Left cardiac atrium (tissue), 4 donors: ENCODE measurements around the gene SDHA. TPM values are rescaled to one million over a fixed set of nuclear protein-coding genes. Genes with fewer than 3 reads are reported as not detected.
A peak's percentile ranks its signal among the peaks of the same experiment; 100 is the strongest.
"Not testable (repeated sequence)": the region's sequence is repeated elsewhere in the genome, so short reads cannot be mapped to it uniquely, and the experiment has no call there.

Experiments
- ATAC-seq, 2 donors: fragments of 200-7000 bp; cut with Tn5 transposase; one replicate each; pipeline ENCODE4 v1.9.1; 2020; ENCODE audit warnings: mild to moderate bottlenecking in 2 of 2, moderate library complexity in 2 of 2
- DNase-seq: peaks from one replicate; pipeline ENCODE4 v3.0.0-alpha.2; 2020
- intact Hi-C, 2 donors: fragments of 100-400 bp; cut with DNase I; formaldehyde crosslinking; loops; one replicate each; pipeline versions ENCODE4 v1.14.1 to v1.15.1; 2022 to 2023
- long read RNA-seq: library from polyadenylated mRNA; unstranded; transcript quantifications from one replicate; pipeline ENCODE4 v2.0.0, GENCODE V29; 2021
- total RNA-seq, 2 donors: library from RNA; stranded (reverse); fragmentation: NEBNext Ultra II Directional; extraction: Animal tissue kit (Norgen Biotek cat#: 25700); gene quantifications; one replicate each; pipeline ENCODE4 v1.2.1, GENCODE V29; 2021
- donor health status: DM: no; HTN: yes; CAD: no.
- donor health status: DM: no; HTN: yes; CAD: no; lungs with severe emphysema.
- donor health status: DM: yes; HTN: yes; CAD: no.
- donor health status: Dilated cardiomyopathy.

The SDHA gene
- total RNA-seq, result 100 to 1,000 TPM; 395 to 449 TPM
- long read RNA-seq, transcript SDHA-204 (13 exons, 2,067 nt), result minor isoform, 5 of 1,300 reads
- long read RNA-seq, transcript SDHA-201 (15 exons, 2,390 nt), result major isoform, 1,200 of 1,300 reads
- long read RNA-seq, partial matches to known transcripts, result 69 of 1,300 reads
- long read RNA-seq, other reads (novel, unspliced or antisense), result 25 of 1,300 reads

DNA sequence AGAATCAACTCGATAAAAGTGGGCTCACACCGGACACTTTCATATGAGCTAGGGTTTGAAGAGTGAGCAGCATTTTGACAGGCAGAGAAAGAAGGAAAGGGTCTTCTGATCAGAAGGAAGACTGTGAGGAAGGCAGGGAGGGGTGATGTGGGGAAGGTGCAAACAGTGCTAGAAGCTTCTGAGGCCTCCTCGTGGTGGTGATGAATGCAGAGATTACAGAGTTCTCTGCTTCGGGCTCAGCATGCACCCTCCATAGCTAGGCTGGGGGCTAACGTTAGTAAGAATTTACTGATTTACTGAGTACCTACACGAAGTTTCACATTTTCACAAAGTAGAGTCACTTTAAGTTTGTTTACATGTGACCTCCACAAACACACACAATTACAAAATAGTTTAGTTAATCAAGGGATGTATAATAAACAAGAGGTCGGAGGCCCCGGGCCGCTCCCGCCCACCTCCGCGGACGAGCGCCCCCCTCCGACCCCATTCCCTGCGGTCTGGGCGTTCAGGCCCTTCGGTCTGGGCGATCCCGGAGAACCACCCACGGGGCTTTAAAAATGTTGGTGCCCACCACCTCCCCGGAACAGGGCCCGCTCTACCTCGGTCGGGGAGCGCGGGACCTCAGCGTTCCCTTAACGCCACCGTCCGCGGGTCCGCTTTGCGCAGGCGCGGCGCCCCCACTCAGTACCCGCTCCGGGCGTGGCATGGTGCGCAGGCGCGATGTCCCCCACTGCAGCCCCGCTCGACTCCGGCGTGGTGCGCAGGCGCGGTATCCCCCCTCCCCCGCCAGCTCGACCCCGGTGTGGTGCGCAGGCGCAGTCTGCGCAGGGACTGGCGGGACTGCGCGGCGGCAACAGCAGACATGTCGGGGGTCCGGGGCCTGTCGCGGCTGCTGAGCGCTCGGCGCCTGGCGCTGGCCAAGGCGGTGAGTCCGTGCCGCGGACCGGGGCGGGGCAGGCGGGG, at the start of gene SDHA, which contains the start of gene CCDC127:
SDHA (plus strand) TSS at position 827 of the 963 bp plus-strand sequence; CDS start at position 863, 36 bp downstream.
CCDC127 (minus strand) TSS at position 660 of the 963 bp plus-strand sequence. CDS start 1,304 bp downstream, outside the sequence.
- peak; percentile 99 for DNase-seq
- ATAC-seq, result peak; percentile 96 to 97
- intact Hi-C loops, result not testable (repeated sequence)

DNA sequence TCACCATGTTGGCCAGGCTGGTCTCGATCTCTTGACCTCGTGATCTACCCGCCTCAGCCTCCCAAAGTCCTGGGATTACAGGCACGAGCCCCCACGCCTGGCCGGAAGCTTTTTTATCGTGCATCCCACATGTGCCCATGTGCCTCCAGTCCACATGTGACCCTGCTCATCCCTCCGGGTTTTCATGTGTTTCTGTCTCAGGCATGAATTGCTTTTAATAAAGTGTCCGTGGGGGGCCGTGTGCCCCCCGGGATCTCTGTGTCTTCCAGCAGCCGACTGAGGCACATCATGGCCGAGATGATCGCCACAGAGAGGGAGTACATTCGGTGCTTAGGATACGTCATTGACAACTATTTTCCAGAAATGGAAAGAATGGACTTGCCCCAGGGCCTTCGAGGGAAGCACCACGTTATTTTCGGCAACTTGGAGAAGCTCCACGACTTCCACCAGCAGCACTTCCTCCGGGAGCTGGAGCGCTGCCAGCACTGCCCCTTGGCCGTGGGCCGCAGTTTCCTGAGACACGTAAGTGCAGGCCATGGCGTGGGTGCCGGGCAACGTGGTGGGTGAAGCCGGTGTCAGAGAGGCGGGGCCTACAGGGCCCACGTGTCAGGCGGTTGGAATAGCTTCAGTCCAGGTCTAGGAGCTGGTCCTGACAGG, 48.9 kb upstream of the SDHA start:
- ATAC-seq, result peak; percentile 90 to 93
- intact Hi-C loops, result no loop called here
- DNase-seq, result peak; percentile 94

DNA sequence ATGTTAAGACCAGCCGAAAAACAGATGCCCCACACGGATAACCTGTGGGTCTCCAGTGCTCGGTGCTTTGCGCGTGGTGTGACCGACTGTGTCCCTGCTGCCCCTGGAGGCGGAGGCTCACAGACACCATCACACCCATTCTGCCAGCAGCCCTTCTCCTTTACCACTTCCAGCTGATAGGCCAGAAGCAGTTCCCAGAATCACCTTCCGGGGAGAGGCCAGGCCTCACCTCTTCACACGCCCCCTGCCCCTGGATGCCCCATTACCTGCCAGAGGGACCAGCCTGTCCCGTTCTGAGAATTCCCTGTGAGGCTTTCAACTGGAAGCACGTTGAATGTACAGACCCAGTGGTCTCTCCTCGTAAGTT, 48.4 kb upstream of the SDHA start:
- ATAC-seq (no peak), DNase-seq (no peak)
- intact Hi-C loops, result no loop called here

DNA sequence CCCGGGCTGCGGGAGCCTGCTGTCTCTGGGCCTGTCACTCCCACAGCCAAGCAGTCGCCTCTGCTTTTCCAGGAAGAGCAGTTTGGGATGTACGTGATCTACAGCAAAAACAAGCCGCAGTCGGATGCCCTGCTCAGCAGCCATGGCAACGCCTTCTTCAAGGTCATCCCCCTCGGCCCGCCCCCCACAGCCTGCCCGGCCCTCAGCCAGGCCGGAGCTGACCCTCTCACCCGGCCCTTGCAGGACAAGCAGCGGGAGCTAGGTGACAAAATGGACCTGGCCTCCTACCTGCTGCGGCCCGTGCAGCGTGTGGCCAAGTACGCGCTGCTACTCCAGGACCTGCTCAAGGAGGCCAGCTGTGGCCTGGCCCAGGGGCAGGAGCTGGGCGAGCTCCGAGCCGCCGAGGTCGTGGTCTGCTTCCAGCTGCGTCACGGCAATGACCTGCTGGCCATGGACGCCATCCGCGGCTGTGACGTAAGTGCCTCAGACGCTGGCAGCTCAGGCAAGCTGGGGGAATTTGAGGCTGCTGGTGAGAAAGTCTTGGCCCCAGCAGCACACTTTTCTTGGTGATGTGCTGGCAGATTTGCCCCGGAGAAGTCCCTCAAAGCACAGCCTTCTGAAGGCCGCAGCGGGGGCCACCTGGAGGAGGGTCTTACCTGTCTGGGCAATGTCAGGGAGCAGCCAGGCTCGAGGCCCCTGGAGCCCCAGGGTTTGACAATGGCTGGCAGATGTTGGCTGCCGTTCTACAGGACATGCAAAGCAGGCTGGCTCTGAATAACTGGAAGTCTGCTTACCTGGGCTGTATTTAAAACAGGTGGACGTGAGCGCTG, 46.9 kb upstream of the SDHA start:
- DNase-seq (peak; percentile 19), ATAC-seq (no peak)
- intact Hi-C loops, result no loop called here

DNA sequence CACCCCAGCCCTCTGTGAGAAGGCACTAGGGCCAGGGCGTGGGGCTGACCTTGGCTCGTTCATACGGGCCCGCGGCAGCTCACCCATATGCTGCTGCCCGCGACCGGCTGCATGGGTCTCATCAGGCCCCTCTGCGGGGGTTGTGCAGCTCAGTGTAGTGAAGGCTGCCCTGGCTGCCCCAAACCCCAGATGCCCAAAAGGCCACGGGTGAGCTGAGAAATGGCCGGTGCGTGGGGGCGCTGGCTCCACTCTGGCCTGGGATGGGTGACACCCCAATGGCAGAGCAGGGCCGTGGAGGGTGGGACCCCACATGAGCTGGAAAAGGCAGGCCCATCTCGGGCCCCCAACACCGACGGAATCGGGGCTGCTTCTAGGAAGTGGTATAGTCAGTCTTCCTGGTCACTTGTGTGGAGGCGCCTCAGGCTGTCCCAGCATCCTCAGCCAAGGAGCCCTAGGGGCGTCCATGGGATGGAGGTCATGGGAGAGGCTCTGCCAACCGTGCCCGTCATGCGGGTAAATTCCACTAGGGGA, 46.3 kb upstream of the SDHA start:
- ATAC-seq, result no peak
- peak; percentile 19 for DNase-seq
- intact Hi-C loops, result no loop called here

DNA sequence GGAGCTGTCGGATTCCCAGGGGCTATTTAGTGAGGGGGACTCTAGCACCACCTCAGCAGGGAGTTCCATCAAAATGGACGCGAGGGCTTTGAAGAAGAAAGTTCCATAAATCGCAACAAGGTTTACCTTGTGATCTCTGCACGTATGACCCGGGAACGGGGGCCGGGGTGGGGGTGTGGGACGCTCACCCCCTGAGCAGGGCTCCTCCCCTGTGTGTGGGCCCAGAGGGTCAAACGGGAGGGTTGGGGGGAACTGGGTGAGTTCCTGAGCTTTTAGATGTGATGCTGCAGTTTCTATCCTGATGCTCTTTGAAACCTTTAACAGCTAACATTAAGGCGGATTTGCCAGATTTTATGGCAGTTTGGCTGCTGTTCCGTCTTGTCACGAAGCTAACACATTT, 45.7 kb upstream of the SDHA start:
- intact Hi-C loops, result no loop called here
- peak; percentile 10 for DNase-seq

DNA sequence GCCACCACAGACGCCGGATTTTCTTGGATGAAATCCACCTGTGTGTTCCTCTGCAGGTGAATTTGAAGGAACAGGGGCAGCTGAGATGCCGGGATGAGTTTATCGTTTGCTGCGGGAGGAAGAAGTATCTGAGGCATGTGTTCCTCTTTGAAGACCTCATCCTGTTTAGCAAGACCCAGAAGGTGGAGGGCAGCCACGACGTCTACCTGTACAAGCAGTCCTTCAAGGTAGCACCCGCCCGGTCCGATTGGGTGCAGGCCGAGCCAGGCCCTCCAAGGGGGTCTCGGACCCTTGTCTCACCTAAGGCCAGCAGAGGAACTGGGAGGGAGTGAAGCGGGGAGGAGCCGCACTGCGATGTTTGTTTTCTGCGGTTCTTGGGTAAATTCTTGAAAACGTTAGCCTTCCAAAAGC, 45.3 kb upstream of the SDHA start:
- DNase-seq, result peak; percentile 15

More for the DNA sequence above, 45.7 kb upstream of the SDHA start:
- no peak for ATAC-seq

DNA sequence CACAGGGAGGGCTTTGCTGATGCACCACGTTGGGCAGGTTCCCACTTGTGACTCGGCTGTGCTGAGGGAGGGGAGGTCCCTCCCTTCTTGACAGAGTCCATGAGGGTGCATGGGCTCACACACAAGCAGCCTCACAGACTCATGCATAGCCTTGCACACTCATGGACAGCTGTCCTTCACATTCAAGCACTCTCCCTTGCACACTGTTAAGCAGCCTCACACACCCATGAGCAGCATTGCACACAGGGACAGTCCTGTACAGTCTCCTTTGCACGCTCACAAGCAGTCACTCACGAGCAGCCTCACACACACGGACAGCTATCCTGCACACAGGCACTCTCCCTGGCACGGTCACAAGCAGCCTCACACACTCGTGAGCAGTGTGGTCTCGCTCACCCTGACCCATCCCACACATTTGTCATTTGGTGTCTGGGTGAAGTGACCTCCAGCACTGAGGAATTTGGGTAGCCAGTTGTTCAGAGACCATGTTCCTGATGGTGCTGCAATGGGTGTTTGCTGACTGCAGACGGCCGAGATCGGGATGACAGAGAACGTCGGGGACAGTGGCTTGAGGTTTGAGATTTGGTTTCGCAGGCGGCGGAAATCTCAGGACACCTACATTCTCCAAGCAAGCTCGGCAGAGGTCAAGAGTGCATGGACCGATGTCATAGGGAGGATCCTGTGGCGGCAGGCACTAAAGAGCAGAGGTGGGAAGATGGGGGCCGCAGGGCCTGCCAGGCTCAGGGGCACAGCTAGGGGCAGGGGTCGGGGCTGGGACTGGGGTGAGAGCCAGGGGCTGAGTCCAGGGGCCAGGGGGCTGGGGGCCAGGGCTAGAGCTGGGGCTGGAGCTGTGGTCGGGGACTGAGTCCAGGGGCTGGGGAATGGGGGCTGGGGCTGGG, 44.5 kb upstream of the SDHA start:
- intact Hi-C loops, result no loop called here
- ATAC-seq (no peak), DNase-seq (peak; percentile 18)

More for the DNA sequence above, 45.3 kb upstream of the SDHA start:
- ATAC-seq, result no peak
- intact Hi-C loops, result no loop called here

DNA sequence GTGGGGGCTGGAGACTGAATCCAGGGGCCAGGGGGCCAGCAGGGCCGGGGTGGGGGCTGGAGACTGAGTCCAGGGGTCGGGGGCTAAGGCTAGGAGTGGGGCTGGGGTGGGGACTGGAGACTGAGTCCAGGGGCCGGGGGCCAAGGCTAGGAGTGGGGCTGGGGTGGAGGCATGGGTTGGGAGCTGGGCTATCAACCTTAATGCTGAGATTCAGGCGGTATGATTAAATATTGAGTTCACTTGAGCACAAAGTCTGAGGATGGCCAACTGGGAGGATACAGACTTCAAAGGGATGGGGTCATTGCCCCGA, 43.9 kb upstream of the SDHA start:
- DNase-seq, result peak; percentile 1
- no peak for ATAC-seq
- intact Hi-C loops, result no loop called here

DNA sequence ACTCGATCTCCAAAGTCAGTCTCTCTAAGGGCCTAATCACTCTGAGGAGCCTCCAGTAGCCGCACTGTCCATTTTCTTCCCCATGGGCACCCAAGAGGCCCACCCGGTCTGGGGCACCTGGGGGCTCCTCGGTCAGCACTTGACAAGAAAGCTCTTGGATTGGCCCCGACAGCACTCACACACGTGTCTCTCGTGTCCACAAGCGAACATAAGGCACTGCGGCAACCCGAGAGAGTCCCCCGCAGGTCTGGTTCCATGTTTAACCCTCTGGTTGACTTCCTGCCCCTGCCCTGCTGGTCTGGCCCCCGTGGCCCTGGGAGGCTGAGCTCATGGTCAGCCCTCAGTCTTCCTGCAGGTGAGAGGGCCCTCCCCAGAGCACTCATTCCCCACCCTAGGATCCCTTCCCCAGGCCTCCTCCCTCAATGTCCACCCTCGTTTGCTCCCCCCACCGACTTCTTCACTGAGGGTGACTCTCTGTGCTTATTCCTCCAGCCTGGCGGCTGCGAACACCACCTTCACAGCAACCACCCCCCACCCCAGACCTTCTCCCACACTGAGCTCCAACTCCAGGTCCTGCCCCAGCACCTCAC, 43.1 kb upstream of the SDHA start:
- intact Hi-C loops, result no loop called here
- no peak for ATAC-seq
- peak; percentile 14 for DNase-seq

DNA sequence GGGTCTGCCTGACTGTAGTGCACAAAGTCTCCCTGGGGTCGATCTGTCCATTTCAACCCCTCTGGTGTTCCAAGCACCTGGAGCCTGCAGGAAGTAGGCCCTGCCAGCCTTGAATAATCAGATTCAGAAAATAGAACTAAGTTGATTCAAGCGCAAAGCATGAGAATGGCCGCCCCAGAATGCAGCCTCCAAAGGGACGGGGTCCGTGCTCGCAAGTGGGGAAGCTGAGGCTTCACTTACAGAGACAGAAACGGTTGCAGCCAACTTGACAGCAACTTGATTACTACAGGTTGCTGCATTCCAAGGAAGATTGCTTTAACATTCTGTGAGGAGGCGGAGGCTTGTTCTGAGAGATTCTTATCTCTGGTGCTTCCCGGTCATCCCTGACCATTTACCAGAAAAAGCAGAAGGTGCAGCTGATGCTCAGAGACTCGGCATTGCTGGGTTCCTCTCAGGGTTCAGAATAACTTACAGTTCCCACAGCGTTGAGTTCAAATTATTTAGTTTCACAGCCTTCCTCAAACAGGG, 41.8 kb upstream of the SDHA start:
- intact Hi-C loops, result no loop called here
- DNase-seq (no peak), ATAC-seq (no peak)

DNA sequence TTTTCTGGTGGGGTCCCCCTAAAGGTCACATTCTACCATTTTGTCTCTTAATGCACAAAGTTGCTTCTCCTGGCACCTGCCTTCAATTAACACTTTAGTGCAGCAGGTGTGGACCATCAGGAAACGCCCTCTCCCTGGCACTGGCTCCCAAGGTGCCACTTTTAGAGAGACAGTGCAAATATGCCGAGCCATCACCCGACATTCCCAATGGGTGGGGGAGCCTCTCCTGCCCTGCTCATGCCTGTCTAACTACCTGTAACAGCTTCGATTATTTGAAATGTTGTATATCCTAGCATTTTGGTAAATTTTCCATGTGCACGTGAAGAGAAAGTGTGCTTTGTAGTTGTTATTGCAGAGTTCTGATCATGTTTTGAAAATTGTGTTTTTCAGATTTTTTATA, 40.0 kb upstream of the SDHA start:
- no peak for DNase-seq
- ATAC-seq, result no peak
- intact Hi-C loops, result no loop called here

DNA sequence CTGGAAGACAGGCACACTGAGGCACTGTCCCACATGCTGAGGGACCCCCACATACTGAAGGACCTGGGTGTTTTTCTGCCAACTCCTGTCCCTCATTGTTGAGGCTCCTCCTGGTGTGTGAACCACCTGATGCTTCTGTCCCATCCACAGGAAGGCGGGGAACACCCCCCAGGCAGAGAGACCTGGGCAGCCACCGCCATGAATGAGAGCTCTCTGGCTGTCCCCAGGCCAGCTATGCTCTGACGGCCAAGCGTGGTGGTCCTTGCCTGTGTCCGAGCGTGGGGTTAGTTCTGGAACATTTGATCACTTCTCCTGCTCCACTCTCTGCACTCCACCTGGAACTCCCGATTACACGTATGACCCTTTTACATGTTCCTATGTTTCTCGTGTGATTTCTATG, 38.7 kb upstream of the SDHA start:
- intact Hi-C loops, result no loop called here
- ATAC-seq, result no peak
- no peak for DNase-seq

DNA sequence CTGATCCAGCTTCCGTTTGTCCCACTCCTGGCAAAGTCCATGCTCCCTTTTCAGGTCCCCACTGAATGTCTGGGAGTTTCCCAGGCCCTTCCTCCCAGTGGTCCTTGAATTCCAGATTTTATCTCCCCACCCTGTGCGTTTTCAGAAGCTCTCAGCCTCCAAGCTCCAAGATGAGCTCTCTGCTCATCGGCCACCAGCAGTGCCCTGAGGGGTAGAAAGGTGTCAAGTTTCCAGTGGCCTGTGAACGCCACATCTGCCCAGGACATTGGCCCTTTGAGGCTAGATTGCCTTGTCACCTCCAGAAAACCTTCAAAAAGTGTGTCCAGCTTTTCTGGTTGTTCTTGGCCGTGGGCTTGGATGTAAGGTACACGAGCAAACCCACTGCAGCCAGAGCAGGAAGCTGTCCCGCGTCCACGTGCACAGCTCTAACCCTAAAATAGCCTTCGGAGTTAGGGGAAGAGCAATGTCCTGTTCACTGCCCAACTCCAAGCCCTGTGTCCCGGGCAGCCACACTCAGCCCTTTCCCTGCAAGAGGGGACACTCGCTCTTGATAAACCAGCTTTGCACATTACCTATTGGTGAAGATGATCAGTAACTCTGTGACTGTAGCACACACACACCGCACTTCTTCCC, 37.7 kb upstream of the SDHA start:
- intact Hi-C loops, result no loop called here
- DNase-seq (no peak), ATAC-seq (no peak)

DNA sequence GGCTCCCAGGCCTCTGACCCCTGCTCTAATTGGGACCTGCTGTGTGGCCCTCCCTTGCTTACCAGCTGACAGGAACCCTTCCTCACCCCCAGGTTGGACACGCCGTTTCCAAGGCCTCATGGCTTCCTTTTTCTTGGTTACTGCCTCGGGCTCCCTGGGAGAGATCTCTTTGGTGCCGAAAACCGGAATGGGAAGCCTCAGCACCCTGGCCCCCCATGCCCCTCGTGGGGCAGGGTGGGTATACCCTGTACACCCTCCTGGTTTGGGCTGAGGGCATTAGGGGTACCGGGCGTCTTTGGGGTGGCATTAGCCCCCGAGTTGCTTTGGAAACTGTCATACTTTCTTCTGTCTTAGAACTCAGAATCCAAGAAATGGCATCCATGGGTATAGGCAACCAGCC, 37.0 kb upstream of the SDHA start:
- no peak for DNase-seq
- intact Hi-C loops, result no loop called here
- ATAC-seq, result peak in 1 of 2 donors; percentile 18

DNA sequence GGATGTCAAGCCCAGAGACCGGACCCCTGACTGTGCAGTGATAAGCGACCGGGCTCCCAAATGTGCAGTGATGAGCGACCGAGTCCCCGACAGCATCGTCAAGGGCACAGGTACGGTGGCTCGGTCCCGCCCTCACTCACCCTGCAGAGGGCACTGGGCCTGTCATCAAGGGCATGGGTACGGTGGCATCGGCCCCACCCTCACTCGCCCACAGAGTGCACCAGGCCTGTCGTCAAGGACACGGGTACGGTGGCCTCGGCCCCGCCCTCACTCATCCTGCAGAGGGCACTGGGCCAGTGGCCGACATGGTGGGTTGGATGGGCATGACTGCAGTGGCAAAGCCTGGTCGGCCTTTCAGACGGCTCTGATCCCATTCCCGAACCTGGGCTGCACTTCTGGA, 36.6 kb upstream of the SDHA start:
- peak in 1 of 2 donors; percentile 30 for ATAC-seq
- intact Hi-C loops, result no loop called here
- no peak for DNase-seq

DNA sequence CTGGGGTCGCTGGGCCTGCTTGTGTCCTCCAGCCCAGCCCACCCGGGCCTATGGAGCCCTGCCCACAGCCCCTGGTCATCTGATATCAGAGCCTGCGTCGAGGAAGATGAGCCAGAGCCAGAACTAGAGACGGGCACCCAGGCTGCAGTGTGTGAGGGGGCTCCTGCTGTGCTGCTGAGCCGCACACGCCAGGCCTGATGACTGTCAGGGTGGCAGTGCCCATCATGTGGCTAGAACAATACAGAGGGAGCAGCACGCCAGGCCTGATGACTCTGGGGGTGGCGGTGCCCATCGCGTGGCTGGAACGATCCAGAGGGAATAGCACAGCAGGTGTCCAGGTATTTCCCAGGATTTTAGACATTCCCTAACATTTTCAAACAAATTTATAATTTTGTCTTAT, 36.0 kb upstream of the SDHA start:
- intact Hi-C loops, result no loop called here
- DNase-seq, result no peak
- no peak for ATAC-seq
